ENCODE measurements around the gene ARHGDIB. TPM values are rescaled to one million over a fixed set of nuclear protein-coding genes. Genes with fewer than 3 reads are reported as not detected.

ARHGDIB gene
- total RNA-seq, 4 donors from 2014 or later, result 128 to 259 (median 205) TPM

DNA sequence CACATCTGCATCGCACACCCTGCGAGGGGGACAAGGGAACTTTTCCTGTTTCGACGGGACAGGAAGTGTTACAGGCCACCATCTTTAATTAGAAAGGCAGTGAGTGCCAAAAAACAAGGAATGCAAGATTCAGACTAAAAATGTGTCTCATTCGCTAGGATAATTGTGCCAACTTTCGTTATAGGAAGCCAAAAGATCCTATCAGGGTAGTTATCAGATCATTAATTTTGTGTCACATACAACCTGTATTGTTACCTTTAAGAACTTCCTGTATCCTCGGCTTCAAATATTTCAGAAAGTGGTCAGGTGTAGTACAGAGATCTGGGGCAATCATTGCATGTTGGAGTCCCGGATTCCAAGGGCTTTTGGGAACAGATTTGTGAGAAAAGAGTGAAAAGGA lies 56.5 kb downstream of the ARHGDIB start:
- no peak for ATAC-seq (ENCODE audit: low FRiP score)

DNA sequence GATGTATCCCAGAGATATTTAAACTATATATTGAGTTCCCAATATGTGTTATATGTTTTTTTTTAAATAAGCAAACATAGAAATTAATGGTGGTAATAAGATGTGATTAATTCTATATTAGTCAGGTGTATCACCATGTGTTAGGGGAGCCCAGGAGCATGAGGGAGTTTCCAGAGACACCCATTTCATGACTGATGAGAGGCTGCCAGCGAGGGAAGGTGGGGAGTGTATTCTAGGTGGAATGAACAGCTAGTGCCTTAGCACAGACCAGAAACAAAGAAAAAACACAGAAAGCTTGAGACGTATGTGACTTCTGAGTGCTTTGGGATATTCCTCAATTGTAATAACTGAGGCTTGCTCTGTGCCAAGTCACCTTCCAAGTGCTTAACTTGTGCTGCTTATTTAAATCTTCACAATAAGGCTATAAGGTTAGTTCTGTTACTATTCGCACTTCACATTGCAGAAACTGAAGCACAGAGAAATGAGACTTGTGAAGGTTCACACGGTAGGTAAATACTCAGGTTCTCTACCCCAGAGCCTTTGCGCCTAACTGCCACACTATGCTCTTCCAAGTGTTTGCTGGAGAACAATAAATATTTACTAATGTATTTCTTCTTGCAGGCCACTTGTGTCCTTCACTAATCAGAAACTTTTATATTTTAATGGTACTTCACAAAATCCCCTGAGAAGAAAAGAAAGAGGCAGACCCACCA lies 57.9 kb downstream of the ARHGDIB start:
- TF ChIP-seq, protein P1, sequence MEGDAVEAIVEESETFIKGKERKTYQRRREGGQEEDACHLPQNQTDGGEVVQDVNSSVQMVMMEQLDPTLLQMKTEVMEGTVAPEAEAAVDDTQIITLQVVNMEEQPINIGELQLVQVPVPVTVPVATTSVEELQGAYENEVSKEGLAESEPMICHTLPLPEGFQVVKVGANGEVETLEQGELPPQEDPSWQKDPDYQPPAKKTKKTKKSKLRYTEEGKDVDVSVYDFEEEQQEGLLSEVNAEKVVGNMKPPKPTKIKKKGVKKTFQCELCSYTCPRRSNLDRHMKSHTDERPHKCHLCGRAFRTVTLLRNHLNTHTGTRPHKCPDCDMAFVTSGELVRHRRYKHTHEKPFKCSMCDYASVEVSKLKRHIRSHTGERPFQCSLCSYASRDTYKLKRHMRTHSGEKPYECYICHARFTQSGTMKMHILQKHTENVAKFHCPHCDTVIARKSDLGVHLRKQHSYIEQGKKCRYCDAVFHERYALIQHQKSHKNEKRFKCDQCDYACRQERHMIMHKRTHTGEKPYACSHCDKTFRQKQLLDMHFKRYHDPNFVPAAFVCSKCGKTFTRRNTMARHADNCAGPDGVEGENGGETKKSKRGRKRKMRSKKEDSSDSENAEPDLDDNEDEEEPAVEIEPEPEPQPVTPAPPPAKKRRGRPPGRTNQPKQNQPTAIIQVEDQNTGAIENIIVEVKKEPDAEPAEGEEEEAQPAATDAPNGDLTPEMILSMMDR (IDR thresholded peaks at IDR 0.05), result no peak
- ATAC-seq (ENCODE audit: low FRiP score) (no peak), DNase-seq (ENCODE audit: low spot score) (no peak)

More for the DNA sequence above, 56.5 kb downstream of the ARHGDIB start:
- TF ChIP-seq, protein P1 (IDR thresholded peaks at IDR 0.05), result no peak
- DNase-seq (ENCODE audit: low spot score), result no peak

DNA sequence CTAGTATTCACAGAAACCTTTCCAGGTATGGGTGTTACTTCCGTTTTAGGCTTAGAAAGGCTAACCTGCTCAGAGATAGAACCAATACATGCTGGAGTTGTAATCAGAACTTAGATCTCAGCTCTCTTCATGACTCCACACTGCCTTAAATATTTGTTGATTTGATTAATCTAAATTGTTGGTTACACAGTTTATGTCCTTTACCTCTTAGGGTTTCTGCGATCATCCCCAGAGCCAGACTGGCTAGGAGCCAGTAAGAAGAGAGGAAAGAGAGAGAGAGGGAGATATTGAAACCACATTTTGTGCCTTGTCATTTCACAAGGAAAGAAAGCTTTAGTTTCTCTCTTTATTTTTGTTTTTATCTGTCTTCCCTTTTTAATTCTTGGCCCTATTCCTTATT lies 58.9 kb downstream of the ARHGDIB start:
- TF ChIP-seq, protein P1 (IDR thresholded peaks at IDR 0.05), result no peak
- ATAC-seq (ENCODE audit: low FRiP score), result no peak
- DNase-seq (ENCODE audit: low spot score), result no peak

DNA sequence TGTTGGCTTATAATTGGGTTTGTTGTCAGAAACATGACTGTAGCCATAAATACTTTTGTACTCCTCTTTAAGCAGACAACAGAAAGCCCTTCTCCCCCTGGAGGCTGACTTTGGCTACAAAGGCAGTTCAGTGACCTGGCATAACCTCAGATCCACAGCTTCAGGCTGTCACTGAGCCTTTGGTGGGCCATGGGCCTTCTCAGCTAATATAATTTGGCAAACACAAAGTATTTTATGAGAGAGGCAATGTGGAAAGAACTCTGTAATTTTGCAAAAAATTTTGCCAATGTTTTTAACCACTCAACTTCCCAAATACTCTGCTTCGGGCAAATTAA lies 60.2 kb downstream of the ARHGDIB start:
- no peak for ATAC-seq (ENCODE audit: low FRiP score)
- TF ChIP-seq, protein P1 (IDR thresholded peaks at IDR 0.05), result no peak
- DNase-seq (ENCODE audit: low spot score), result no peak

DNA sequence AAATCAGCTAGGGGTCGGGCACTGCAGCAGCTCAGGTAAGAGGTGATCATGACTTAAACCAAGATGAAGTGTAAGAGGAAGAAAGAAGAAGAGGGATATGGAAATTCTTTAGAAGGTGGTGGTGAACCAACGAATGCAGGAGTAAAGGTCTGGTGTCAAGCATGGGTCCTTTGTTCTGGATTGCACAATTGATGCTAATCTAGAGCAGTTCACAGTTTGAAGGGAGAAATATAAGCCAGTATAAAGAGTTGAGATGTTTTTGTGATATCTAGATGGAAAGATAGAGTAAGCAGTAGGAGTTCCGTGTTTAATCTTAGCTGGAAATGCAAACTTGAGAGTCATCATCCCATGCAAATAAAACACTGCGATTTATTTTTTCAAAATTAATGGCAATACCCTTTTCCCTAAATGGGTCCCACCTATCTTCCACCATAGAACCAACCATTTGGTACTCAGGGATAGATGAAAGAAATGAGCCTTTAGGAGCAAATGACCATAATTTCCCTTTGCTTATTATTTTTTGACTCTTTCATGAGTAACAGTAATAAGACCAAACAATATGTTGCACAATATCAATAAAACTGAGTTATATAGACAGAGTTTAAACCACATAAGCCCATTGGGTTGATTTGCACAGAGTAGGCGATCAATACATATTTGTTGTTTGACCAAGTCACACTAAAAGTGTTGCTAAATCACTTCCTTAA lies 60.7 kb downstream of the ARHGDIB start:
- TF ChIP-seq, protein P1 (IDR thresholded peaks at IDR 0.05), result no peak
- DNase-seq (ENCODE audit: low spot score), result no peak
- no peak for ATAC-seq (ENCODE audit: low FRiP score)

DNA sequence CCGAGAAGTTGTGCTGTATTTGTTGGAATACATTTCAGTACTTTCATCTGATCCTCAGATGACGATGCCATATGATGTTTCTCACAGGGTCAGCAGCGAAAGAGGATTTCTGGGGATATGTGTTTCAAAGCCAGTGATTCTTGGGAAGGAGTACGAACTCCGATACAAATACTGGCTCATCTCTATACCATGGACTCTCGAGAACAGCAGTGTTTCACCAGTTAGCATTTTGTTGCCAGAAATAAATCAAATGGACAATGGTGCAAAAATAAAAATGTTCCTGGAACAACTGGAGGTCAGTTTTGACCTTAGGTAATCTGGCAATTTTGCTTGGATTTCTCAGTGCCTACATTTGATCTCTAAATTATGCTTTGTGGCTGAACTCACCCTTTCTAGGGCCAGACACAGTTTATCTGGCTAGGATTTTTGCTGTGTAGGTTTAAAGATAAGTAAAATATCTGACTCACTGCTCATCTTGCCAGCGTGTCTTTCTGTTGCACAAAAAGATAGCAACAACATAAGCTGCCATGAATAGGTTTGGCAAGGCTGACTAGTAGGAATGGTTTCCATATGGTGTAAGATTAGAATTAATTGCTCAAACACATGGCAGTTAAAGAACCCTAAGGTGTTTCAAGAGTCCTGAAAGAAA lies 64.8 kb downstream of the ARHGDIB start:
- ATAC-seq (ENCODE audit: low FRiP score), result peak; percentile 82
- no peak for DNase-seq (ENCODE audit: low spot score)
- TF ChIP-seq, protein P1 (IDR thresholded peaks at IDR 0.05), result no peak

All from omental fat pad (tissue), 4 donors.